HG02588 (cell line): ENCODE results near the gene GRM5.
"Not testable (repeated sequence)": the region's sequence is repeated elsewhere in the genome, so short reads cannot be mapped to it uniquely, and the experiment has no call there.

Experiments
- ATAC-seq: cut with Tn5 transposase; IDR thresholded peaks from one replicate; pipeline ENCODE4 v1.9.1; 2021; ENCODE audit warnings: mild to moderate bottlenecking, moderate library complexity; ENCODE audit not compliant: unreplicated experiment

Gene GRM5

DNA sequence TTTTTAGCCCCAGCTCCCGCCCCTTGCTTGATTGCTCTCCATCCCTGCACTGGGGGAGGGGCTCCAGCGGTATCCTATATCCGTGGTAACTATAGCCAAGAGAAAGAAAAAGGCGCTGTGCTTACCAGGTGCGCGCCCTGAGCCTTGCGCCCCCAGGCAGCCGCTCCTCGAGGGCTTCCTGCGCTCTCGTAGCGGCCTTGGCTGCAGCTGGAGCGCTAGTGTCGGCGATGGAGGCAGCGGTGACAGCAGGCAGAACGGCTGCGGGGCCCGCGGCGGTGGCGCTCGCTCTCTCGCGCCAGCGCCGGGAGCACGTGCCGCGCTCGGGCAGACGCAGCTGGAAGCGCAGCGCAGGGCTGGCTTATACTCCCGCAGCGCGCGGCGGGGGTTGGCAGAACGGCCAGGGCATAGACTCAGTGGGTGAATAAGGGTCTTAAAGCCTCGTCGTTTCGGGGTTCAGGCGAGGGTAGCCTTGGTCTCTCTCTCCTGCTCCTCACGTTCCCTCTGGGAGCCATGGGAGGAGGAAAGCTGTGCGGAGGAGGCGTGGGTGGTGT, at the start of gene GRM5:
Gene GRM5, minus strand, starts transcription at position 332 of the 551 bp plus-strand sequence. CDS start 18,110 bp downstream, outside the sequence.
- not testable (repeated sequence) for ATAC-seq

DNA sequence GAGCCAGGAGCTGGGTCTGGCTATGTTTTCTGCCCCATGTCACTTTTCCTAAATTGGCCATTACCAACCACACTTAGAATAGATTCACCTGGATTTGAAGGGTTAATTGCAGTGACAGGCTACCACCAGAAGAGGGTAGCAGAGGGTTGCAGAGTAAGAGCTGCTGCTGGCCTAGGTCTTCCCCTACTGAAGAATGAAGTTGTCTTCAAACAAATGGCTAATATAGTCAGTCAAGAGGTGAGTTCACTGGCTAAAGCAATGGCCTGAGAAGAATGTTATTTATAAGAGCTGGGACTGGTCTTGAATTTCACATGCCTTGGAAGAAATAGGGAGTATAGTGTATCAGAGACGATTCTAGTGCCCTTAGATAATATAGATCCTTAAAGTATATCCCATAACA, 32.2 kb upstream of the GRM5 start:
- ATAC-seq, result peak; percentile 90

DNA sequence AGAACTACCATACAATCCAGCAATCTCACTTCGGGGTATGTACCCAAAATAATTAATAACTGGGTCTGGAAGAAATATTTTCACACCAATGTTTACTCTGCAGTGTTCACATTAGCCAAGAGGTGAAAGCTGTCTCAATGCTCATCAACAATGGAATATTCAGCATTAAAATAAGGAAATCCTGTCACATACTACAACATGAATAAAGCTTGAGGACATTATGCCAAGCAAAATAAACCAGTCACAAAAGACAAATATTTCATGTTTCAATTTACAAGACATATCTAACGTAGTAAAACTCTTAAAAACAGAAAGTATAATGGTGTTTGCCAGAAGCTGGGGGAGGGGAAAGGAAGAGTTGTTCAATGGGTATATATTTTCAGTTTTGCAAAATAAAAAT, 28.0 kb upstream of the GRM5 start:
- not testable (repeated sequence) for ATAC-seq

DNA sequence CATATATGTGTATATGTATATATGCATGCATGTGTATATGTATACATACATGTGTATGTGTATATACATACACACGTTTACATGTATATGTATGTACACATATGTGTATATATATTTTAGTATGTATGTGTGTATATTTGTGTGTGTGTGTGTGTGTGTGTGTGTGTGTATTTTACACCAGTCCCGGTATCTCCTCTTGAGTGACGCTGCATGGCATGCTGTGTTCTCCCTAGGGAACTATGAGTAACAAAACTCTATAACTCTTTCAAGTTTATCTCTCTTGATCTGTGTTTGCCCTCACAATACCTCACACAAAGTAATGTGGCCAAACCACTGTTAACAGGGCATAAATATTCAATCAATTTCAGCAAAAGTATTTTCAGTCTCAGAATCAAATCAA, 19.2 kb upstream of the GRM5 start:
- not testable (repeated sequence) for ATAC-seq

DNA sequence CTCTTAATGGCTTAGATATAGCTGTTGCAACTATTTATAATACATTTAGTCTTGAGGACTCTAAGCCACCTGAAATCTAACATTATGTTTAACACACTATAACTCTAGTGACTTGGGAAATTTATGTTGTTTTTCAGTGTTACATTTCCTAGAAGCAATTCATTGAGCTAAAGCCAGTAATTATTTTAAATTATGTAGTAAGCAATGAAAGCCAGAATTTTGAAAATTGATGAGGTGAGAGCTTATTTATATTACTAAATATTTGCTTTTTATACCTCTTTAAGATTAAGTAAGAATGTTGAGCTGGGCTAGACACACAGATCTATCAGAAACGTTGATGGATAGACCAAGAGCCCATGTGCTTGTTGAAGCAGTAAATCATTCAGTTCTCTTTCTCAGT, 5.1 kb upstream of the GRM5 start:
- ATAC-seq, result not testable (repeated sequence)

DNA sequence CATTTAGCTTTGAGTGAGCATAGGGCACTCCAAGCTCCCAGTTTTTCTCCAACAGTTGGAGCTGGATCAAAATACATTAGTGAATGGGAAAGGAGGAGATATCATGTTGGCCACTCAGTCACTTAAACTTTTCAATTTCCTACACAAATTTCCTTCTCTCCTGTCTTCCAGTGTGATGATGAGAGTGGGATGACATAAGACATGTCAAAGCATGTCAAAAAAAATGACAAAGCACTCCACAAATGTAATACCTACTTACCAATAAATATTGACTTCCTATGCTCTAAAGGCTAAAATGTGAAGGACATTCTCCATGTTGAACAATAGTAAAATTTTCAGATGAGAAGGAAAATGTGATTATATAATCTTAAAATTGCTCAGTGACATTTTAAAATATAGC, 1.5 kb upstream of the GRM5 start:
- ATAC-seq, result no peak

DNA sequence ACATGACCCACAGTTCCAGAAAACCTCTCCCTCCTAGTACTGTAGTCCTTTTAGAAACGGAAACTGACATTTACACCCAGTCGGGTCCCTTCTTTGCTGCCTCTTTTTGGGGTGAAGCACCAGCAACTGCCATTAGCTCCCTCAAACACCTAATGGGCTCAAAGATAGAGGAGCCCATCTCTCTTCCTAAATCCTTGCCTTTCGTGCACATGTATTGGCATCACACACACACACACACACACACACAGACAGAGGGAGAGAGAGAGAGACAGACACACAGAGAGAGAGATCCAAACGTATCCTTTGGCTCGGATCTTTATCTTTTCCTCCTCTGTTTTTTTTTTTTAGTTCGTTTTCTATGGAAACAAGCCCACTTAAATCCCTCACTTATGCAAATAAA, 716 bp downstream of the GRM5 start:
- ATAC-seq, result no peak

DNA sequence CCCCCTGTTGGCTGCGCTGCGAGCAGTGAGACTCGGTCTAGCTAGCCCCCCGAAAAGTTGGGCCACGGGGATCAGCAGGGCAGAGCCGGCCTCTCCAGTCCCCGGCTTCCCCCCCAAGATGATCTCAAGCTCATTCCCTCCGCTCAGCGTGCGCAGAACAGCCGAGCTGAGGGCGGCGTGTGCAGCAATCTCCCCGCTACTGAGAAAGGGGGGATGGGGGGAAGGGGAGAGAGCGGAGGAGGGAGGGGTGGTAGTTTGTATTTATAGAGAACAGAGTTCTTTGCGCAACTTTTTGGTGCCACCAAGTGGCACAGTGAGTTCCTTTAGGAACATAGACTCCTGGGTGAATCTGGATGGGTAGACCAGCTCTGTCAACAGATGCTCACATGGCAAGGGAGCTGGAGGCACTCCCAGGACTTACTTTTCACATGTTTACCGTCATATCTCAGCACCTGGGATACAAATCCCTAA, 2.3 kb downstream of the GRM5 start:
- ATAC-seq, result not testable (repeated sequence)

DNA sequence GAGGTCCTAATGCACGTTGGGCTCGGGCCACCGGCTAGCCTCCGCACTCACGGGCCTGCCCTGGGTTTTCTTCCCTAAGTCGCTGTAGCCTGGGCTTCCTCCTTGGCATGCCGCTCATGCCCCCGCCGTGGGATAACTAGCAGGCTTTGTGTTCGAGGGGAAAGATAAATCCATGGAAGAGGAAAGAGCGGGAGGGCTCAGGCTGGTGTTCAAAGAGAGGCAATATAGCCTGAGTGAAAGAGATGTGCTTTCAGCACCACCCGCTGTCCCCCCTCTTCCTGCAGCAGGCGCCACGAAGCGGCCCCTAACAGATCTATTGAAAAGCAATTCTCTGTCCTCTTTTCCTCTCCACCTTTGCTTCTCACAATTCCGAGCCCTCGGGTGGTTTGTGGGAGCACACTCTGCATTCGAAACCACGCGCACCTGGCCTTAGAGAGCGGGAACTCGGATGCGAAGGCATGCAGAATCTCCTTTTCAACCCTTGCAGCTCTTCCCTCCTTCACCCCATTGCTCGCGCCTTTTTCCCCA, 2.9 kb downstream of the GRM5 start:
- not testable (repeated sequence) for ATAC-seq

DNA sequence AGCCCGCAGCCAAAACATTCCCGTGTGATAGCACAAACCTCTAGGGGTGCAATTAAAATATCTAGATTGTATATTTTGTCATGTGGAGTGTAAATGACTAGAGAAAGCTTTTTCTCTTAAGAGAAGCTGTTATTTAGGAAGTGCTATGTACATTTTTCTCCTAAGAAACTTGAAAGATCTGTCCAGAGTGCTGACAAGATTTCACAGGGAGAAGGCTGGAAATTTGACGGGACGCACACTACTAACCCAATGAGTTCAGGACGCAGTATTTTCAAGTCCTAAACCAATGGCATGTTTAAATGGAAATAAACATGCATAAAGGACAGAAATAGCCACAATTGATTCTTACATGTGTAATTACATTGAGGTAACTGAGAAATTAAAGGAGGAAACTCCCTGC, 3.9 kb downstream of the GRM5 start:
- ATAC-seq, result not testable (repeated sequence)

DNA sequence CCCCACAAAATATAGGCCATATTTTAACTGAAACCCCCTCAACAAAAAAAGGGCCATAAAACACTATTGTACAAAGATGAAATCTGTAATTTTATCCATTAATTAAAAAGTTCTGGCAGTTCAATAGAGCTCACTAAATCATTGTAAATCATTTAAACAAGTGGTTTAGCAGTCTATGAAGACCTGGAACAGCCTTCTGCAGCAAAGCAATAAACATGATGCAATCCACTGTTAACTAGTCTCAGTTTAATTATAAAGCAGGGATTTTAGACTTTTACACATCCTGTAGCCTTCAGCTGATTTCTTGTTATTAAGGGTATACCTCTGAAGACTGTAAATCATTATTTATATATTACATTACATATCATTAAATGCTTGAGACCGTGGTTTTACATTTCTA, 8.4 kb downstream of the GRM5 start:
- ATAC-seq, result not testable (repeated sequence)

DNA sequence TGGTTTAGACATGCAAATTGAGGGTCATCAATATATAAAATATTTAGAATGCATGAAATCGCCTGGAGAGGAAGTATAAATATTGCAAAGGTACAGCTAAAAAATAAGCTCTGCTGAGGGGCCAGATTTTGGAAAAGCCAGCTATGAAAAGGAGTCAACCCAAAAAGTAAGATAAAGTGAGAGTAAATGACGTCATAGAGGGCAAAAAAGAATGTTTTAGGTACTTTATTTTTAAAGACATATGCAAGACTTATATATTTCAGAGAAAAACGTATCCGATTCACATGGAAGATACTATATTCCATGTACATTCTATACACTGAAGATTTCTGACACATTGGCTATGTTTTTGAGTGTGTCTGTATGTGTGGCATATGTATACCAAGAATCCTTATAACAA, 13.6 kb downstream of the GRM5 start:
- no peak for ATAC-seq

DNA sequence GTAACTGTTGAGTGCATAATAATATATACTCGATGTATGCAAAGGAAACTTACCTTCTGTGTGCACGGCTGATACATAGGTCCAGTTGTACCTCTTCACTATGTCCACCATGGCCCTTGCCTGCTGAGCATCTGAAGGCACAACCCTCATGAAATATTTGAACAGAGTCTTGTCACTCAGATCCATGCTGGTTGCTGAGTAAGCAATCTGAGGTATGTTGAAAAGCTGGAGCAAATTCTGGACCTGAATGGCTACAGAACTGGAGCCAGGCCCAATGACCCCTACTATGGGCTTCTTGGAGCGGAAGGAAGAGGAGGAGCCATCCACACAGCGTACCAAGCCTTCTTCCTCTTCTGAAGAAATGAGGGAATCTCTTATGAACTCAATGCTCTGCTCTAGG, 18.6 kb downstream of the GRM5 start:
- ATAC-seq, result not testable (repeated sequence)

DNA sequence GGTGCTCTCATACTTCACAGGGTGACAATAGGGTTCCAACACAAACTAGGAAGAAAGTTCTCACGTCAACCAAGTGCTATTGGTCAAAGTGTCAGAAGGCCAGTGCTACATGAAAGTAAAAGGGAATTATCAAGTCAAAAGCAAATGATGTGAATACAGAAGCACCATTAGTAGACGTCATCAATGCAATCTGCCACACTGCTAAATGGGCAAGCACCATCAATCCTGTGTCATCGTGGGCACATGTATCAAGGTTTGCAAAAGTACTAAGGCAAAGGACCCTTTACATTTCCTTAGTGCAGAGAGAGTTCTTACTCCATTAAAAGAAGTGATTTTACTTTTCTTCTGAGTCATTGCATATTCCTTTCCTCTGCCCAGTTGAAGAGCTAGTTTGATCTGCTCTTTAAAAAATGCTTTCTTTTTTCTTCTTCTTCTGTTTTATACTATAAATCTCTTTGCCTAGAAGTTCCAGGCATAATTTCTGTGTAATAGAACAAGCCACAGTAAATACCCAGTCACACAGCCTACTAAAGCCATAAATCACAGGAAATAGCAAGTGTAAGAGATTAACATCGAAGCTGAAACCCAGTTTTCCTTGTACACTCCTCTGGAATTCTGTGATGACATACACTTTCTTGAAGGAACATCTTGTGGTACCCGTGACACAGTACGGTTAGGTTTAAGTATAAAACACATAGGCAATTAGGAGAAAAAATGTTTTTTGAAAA, 21.8 kb downstream of the GRM5 start:
- not testable (repeated sequence) for ATAC-seq

DNA sequence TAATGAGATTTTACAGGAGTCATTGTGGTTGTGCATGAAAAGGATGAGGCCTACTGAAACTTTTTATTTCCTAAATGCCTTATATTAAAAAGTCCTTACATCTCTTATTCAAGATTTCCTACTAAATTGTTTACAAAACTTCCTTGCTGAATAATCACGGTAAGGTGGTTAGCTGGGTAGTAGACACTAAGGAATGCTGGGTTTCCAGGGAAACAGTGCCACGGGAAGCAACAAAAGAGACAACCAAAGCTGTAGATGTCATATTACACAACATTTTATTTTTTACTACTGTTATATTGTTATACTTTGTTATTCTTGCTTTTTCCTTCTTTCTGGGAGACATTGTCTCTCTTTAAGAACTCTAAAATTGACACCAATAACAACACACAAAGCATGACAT, 36.1 kb downstream of the GRM5 start:
- ATAC-seq, result not testable (repeated sequence)

DNA sequence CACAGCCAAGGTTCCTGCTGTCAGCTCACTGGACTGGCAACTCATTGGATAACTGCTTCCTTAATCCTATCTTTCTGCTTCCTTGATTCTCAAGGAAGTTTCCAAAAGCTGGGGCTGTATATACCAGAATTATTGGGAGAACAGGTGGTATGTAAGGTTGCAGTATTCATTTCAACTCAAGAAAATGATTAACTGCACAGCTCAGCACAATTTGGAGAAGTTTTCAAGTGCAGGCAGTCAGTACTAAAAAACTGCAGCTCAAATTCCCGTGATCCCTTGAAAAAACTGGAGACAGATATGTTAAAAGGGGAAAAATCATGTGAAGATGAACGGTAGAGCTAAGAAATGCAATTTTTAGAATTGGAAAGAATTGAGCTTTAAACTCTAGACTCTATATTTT, 44.4 kb downstream of the GRM5 start:
- no peak for ATAC-seq

DNA sequence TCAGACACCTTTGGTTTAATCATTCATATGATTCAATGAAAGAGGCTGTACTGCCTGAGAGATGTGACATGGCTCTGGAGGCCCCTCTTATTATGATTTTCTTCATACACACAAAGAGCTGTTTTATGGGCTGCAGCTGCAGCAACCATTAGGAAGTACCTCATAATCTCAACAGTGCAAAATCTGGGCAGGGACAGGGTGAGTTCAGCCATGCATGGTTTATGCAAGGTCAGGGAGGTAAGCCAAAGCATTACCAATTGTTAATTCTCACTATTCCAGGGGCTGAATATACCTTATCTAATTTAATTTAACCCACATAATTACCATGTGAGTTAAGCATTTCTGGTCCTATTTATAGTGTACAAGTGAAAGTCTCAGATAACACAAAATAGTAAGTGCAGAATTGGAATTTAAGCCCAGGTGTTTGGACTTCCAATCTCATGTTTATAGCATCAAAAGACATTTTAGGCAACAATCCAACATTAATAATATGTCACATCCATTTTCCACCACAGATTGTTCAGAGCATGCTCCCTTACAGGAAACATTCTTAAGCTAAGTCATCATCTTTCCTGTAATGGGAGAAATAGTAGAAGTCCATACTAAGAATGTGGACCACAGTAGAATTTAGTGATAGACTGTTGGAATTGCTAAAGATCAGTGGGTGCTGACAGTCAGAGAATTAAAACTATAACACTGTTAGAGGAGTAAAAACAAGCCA, 45.8 kb downstream of the GRM5 start:
- ATAC-seq, result not testable (repeated sequence)

DNA sequence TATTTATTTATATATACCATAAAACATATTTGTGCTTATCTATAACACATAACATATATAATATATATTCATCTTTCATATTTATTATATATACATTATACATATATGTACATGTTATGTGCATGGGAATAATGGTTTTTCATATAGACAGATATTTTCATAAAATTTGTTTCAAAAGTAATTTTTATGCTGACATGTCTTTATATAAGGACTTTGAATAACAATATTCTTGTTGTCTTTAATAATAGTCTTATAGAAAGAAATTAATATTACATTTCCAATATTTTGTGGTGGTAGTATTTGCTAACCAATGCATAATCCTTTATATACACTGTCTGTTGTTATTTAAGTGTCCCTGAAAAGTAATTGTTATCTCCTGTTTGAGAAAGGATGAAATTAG, 49.6 kb downstream of the GRM5 start:
- ATAC-seq, result no peak

DNA sequence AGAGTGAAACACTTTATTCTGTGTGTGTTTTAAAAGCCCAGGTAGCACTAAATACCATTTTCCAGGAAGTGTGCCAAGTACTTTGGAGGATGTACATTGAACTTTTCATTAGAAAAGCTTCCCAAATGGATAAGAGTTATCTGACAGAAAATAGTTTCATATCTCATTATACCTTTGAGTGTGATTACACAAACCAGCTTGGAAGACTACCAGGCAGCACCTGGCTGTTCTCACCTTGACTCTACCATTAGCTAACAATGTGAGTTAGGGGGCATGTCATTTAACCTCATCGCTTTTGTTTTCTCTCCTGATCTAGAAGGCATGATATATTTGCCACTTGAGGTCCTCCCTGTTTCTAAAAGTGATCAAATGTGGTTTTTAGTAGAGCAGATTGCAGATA, 50.2 kb downstream of the GRM5 start:
- no peak for ATAC-seq

DNA sequence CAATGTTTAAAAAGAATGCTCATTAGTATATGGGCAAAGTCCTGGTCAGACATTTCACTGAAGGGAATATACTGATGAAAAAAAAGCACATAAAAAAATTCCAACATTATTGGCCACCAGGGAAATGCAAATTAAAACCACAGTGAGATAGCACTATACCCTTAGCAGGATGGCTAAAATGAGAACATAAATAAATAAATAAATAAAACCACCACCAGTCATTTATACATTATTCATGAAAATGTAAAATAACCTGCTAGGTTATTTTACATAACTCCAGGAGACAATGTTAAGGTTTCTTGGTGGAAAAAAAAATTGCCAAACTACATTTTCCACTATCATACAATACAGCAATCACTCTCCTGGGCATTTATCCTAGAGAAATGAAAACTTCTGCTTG, 64.9 kb downstream of the GRM5 start:
- not testable (repeated sequence) for ATAC-seq

DNA sequence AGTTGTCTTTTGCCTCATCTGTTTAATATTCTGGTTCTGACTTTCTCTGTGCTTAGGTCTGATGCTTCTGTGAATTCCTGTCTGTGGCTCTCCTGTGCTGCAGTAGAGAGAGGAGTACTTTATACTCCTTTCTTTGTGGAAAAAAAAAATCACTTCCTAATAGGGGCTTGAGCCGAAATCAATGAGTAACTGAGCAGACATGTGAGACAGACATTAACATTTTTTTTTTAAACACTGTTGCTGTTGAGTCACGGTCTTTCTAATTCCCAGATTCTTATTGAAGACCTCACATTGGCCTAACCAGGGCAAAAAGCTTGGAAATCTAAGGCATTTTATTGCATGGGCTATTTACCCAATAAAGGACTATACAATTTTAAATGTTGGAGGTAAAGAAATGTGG, 86.1 kb downstream of the GRM5 start:
- no peak for ATAC-seq

DNA sequence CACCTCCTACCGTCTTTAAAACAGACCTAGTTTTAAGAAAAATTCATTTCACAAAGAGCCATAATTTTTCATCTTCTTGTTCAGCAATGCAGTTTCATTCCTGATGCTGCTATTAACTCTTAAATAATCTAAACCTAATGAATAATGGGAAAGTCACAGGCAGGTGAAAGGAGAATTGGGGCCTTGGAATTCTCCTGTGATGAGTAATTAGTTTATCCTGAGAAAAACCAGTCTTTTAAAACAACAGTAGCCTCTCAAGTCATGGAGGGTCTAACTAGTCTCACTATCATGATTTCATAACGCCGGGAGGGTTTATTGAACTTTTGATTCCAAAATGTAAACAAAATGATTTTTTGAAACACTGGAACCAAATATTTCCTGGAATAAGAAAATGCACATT, 86.8 kb downstream of the GRM5 start:
- not testable (repeated sequence) for ATAC-seq
